Erythroblast (primary cell): ENCODE results near the gene LEFTY1.

ENCODE experiments used
- GATA1 ChIP-seq: IDR thresholded peaks from 2 replicates; pipeline ENCODE4 v1.6.1; 2011; ENCODE audit warnings: low read depth, mild to moderate bottlenecking, control low read depth, low read length, moderate library complexity
- POLR2A ChIP-seq: IDR thresholded peaks from 2 replicates; pipeline ENCODE4 v1.6.1; 2011; ENCODE audit warnings: mild to moderate bottlenecking, low read length

- TF ChIP-seq POLR2A (no peak), GATA1 (no peak)
These were observed 3.6 kb downstream of the LEFTY1 start for GRCh38 chr1:225885336-225885735.
